Endothelial cell of umbilical vein (primary cell): ENCODE data around the gene PSMD13. TPM values are rescaled to one million over a fixed set of nuclear protein-coding genes. Genes with fewer than 3 reads are reported as not detected.
A peak's percentile ranks its signal among the peaks of the same experiment; 100 is the strongest.

Source experiments
- BruUV-seq: library from RNA; stranded (reverse); fragments of 400-500 nt; replicated peaks from 2 replicates; lab custom pipeline; 2021; lab: Mats Ljungman, UMichigan
- CTCF ChIA-PET: fragments of 300-600, 350-600 bp; sonication (Branson Sonifier 250); formaldehyde crosslinking; loops from one replicate; lab custom pipeline; 2021; ENCODE audit warnings: antibody characterized with exemption, inconsistent platforms; lab: Charles Lee
- POLR2A ChIA-PET: fragments of 300-600, 350-600 bp; sonication (Branson Sonifier 250); formaldehyde crosslinking; loops from one replicate; lab custom pipeline; 2021; ENCODE audit warnings: antibody characterized with exemption, inconsistent platforms; lab: Charles Lee
- DNase-seq: peaks from one replicate; pipeline ENCODE4 v3.0.0-alpha.2; 2011; ENCODE audit warnings: low read depth, low spot score
- FAIRE-seq: peaks from 2 replicates; lab custom pipeline; 2011; peaks lifted over from hg19 to GRCh38; lab: Jason Lieb, UNC
- H2AFZ ChIP-seq: 2 replicates; pipeline ENCODE4 v1.6.0; 2012; ENCODE audit warnings: low read depth, low read length, control low read depth, inconsistent platforms
- H3K27ac ChIP-seq: 2 replicates; pipeline ENCODE4 v1.5.1; 2011; ENCODE audit warnings: low read depth, mild to moderate bottlenecking, control low read depth, low read length, moderate library complexity; ENCODE audit not compliant: insufficient read depth
- H3K27me3 ChIP-seq, 2 experiments: 2 replicates each; pipeline versions ENCODE4 v1.6.0 to v1.6.1; 2011; ENCODE audit warnings: low read length in 2 of 2, mixed read lengths in 1 of 2; ENCODE audit not compliant: control insufficient read depth in 2 of 2, insufficient read depth in 2 of 2
- H3K36me3 ChIP-seq, 2 experiments: 2 replicates in 1 of 2; 3 replicates in 1 of 2; pipeline ENCODE4 v1.5.1; 2011; ENCODE audit warnings: low read length in 2 of 2, mild to moderate bottlenecking in 1 of 2, moderate library complexity in 1 of 2; ENCODE audit not compliant: control insufficient read depth in 2 of 2, insufficient read depth in 2 of 2; ENCODE audit errors: extremely low read depth in 1 of 2
- H3K4me1 ChIP-seq: 3 replicates; pipeline ENCODE4 v1.5.1; 2011; ENCODE audit warnings: mild to moderate bottlenecking, low read length; ENCODE audit not compliant: control insufficient read depth, insufficient read depth; ENCODE audit errors: extremely low read depth
- H3K4me2 ChIP-seq: 2 replicates; pipeline ENCODE4 v1.6.1; 2011; ENCODE audit warnings: low read length, control low read depth, mixed read lengths; ENCODE audit not compliant: insufficient read depth
- H3K4me3 ChIP-seq, 3 experiments: fragments of 200-600 bp in 1 of 3; sonication (generic), shearing (Covaris generic) in 1 of 3; replicated peaks in 1 of 3; 2 replicates each; pipeline ENCODE4 v1.5.1; 2011 to 2016; ENCODE audit warnings: control low read depth in 3 of 3, low read length in 3 of 3, mild to moderate bottlenecking in 2 of 3, inconsistent platforms in 1 of 3, low read depth in 1 of 3, moderate library complexity in 1 of 3; ENCODE audit not compliant: insufficient read depth in 1 of 3
- H3K79me2 ChIP-seq: 2 replicates; pipeline ENCODE4 v1.6.0; 2012; ENCODE audit warnings: low read length, inconsistent platforms; ENCODE audit not compliant: control insufficient read depth, insufficient read depth
- H3K9ac ChIP-seq: replicated peaks from 2 replicates; pipeline ENCODE3; 2011; ENCODE audit warnings: low read length, control low read depth; ENCODE audit not compliant: insufficient read depth; ENCODE audit errors: extremely low read depth
- H3K9me1 ChIP-seq: replicated peaks from 3 replicates; pipeline ENCODE4 v1.6.0; 2011; ENCODE audit warnings: mild to moderate bottlenecking, low read length; ENCODE audit not compliant: control insufficient read depth, insufficient read depth; ENCODE audit errors: extremely low read depth
- H3K9me3 ChIP-seq: replicated peaks from 2 replicates; pipeline ENCODE4 v1.5.1; 2012; ENCODE audit warnings: low read length, inconsistent platforms; ENCODE audit not compliant: control insufficient read depth, insufficient read depth
- H4K20me1 ChIP-seq: replicated peaks from 2 replicates; pipeline ENCODE3; 2011; ENCODE audit warnings: mild to moderate bottlenecking, low read length; ENCODE audit not compliant: control insufficient read depth, insufficient read depth; ENCODE audit errors: extremely low read depth
- CTCF ChIP-seq, 2 donors: IDR thresholded peaks; 1 replicate in 1 of 2; 2 replicates in 1 of 2; pipeline ENCODE4 v1.5.1; 2011; ENCODE audit warnings: low read length in 2 of 2, mild to moderate bottlenecking in 2 of 2, moderate library complexity in 2 of 2, control low read depth in 1 of 2, inconsistent platforms in 1 of 2, low read depth in 1 of 2; ENCODE audit not compliant: insufficient read depth in 1 of 2; ENCODE audit errors: extremely low read depth in 1 of 2
- EZH2 ChIP-seq: IDR thresholded peaks from 2 replicates; pipeline ENCODE4 v1.6.1; 2012; ENCODE audit warnings: borderline replicate concordance, low read depth, mild to moderate bottlenecking, moderate library complexity, low read length, inconsistent platforms; ENCODE audit not compliant: severe bottlenecking
- FOS ChIP-seq: IDR thresholded peaks from 2 replicates; pipeline ENCODE4 v1.6.1; 2011; ENCODE audit warnings: mild to moderate bottlenecking, low read length, moderate library complexity, borderline replicate concordance; ENCODE audit not compliant: insufficient read depth
- GATA2 ChIP-seq: IDR thresholded peaks from 2 replicates; pipeline ENCODE4 v1.7.0; 2011; ENCODE audit warnings: low read depth, mild to moderate bottlenecking, moderate library complexity, mixed read lengths, low read length; ENCODE audit not compliant: insufficient read length, insufficient read depth
- JUN ChIP-seq: IDR thresholded peaks from 2 replicates; pipeline ENCODE4 v1.6.1; 2011; ENCODE audit warnings: borderline replicate concordance, low read depth; ENCODE audit not compliant: insufficient read length, insufficient read depth
- MYC ChIP-seq: IDR thresholded peaks from one replicate; pipeline ENCODE4 v1.6.1; 2011; ENCODE audit warnings: mild to moderate bottlenecking, low read depth, low read length
- POLR2A ChIP-seq: IDR thresholded peaks from 2 replicates; pipeline ENCODE4 v1.6.1; 2012; ENCODE audit warnings: low read depth, mild to moderate bottlenecking, control low read depth, low read length
- POLR2AphosphoS5 ChIP-seq: IDR thresholded peaks from 2 replicates; pipeline ENCODE4 v1.6.1; 2012; ENCODE audit warnings: low read depth, mild to moderate bottlenecking, control low read depth, low read length, moderate library complexity; ENCODE audit not compliant: insufficient read depth
- dilution Hi-C: fragments of 300-500 bp; cut with MboI; formaldehyde crosslinking; loops from one replicate; pipeline ENCODE4 v1.15.0; 2019; ENCODE audit warnings: low sequenced_read_pairs; ENCODE audit not compliant: extremely low pct_ligation_motif_present
- intact Hi-C: fragments of 100-400 bp; cut with micrococcal nuclease; formaldehyde crosslinking; loops from one replicate; pipeline ENCODE4 v1.10.0; 2022
- polyA plus RNA-seq, 4 experiments: library from polyadenylated mRNA; depleted of rRNA in 3 of 4; stranded (reverse) in 3 of 4; unstranded in 1 of 4; fragments of >200 nt; gene quantifications; 2 replicates each; pipeline versions ENCODE4 v1.2.1 to v1.2.3, GENCODE V29; 2011 to 2012; ENCODE audit warnings: missing spikeins in 1 of 4
- total RNA-seq: library from RNA; stranded (reverse); gene quantifications from 2 replicates; pipeline ENCODE4 v1.2.3, GENCODE V29; 2021
- TF ChIP-seq, protein P1 (sequence below): IDR thresholded peaks from 2 replicates; pipeline ENCODE4 v1.6.1; 2011; ENCODE audit not compliant: insufficient read depth, insufficient read length

The PSMD13 gene
- total and polyA plus RNA-seq, 2 donors (not counting 3 experiments of a cell fraction or from before 2014, with no cell fraction given), result 168 to 214 TPM

DNA sequence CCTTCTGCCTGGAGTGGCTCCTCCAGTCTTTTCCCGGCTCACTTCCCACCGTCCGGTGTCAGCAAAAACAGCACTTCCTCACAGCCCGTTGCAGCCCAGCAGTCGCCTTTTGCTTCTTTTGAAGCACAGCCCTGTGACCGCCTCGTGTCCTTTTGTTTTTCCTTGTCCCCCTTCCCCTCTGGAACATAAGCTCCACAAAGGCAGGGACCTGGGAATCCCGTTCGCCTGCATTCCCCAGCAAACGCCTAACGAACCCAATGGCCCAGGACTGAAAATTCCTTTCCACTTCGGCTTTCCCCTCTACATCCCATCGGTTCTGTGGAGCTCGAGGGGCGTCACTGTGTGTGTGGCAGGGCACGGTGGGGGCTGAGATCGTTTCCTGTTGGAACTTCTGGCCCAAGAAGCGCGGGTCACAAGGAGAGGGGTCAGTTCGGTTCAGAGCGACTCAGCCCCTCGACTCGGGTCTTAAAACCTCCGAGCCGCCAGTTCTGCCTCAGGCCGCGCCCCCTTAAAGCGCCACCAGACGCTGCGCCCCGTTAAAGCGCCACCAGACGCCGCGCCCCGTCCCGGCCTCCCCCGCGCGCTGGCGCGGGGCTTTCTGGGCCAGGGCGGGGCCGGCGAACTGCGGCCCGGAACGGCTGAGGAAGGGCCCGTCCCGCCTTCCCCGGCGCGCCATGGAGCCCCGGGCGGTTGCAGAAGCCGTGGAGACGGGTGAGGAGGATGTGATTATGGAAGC is 28.4 kb upstream of the PSMD13 start:
- FAIRE-seq, result peak; percentile 70

More for the DNA sequence above, 28.4 kb upstream of the PSMD13 start:
- H4K20me1 ChIP-seq, result no peaks in the 10 kb centered on the region
- H3K79me2 ChIP-seq, result peaks cover 50% of the 10 kb centered on the region
- H3K9me1 ChIP-seq, result no peaks in the 10 kb centered on the region
- H3K9me3 ChIP-seq, result no peaks in the 10 kb centered on the region
- H3K9ac ChIP-seq, result peak overlapping the region; percentile 96
- H2AFZ ChIP-seq, result no peak overlapping the region
- H3K27ac ChIP-seq, result peak overlapping the region; percentile 96
- intact Hi-C loops (loop anchor here (5.0 kb wide), 2 partner anchors 99 to 149 kb away; partner anchors contain the start of gene IFITM2), dilution Hi-C loops (no loop called here)
- TSS peak; percentile 70 for BruUV-seq
- no peaks in the 10 kb centered on the region for H3K27me3 ChIP-seq
- H3K4me1 ChIP-seq, result peaks cover 23% of the 10 kb centered on the region
- peak; percentile 72 for DNase-seq
- TF ChIP-seq GATA2, result no peak
- peak in 1 of 2 donors; percentile 1 for TF ChIP-seq CTCF (IDR thresholded peaks at IDR 0.05; ENCODE audit: extremely low read depth in 1 of 2, insufficient read depth in 1 of 2, low read depth in 1 of 2, low read length in 2 of 2)
- TF ChIP-seq, protein P1, sequence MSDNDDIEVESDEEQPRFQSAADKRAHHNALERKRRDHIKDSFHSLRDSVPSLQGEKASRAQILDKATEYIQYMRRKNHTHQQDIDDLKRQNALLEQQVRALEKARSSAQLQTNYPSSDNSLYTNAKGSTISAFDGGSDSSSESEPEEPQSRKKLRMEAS, result no peak
- TF ChIP-seq FOS, result no peak
- no peak for TF ChIP-seq POLR2A
- TF ChIP-seq MYC, result no peak
- TF ChIP-seq JUN, result no peak
- no peak for TF ChIP-seq EZH2
- peak; percentile 87 for TF ChIP-seq POLR2AphosphoS5
- H3K4me3 ChIP-seq, result peak overlapping the region; percentile 43 to 92 (median 74)
- ChIA-PET POLR2A (interaction anchor here (0.6 kb wide), 1 partner anchor 150 kb away, joined by 4 read pairs; no protein-coding TSS in a partner anchor), CTCF (interaction anchor here (1.0 to 1.5 kb wide), 5 partner anchors 11 to 147 kb away, joined by 3 to 5 read pairs (median 3); no protein-coding TSS in a partner anchor)
- peak overlapping the region; percentile 86 for H3K4me2 ChIP-seq
- H3K36me3 ChIP-seq, result peaks cover 18 to 47% of the 10 kb centered on the region in 2 experiments
